OCI-LY7 (cell line): ENCODE results near the gene PDGFRA. TPM values are rescaled to one million over a fixed set of nuclear protein-coding genes. Genes with fewer than 3 reads are reported as not detected.
A peak's percentile ranks its signal among the peaks of the same experiment; 100 is the strongest.

ENCODE experiments used
- BruUV-seq: library from RNA; stranded (reverse); fragments of 400-500 nt; replicated peaks from 2 replicates; lab custom pipeline; 2021; lab: Mats Ljungman, UMichigan
- CTCF ChIA-PET: fragments of 300-600 bp; sonication (Branson Sonifier 250); formaldehyde crosslinking; loops from one replicate; lab custom pipeline; 2022; ENCODE audit warnings: antibody characterized with exemption; ENCODE audit not compliant: unreplicated experiment; lab: Charles Lee
- POLR2A ChIA-PET: fragments of 300-600 bp; sonication (Branson Sonifier 250); formaldehyde crosslinking; loops from one replicate; lab custom pipeline; 2022; ENCODE audit warnings: antibody characterized with exemption; lab: Charles Lee
- DNase-seq: peaks from one replicate; pipeline ENCODE4 v3.0.0-alpha.2; 2015; ENCODE audit warnings: low spot score
- H2AFZ ChIP-seq: fragments of 200-600 bp; sonication (generic), shearing (Covaris generic); 2 replicates; pipeline ENCODE4 v1.6.1; 2014; ENCODE audit warnings: mild to moderate bottlenecking, antibody characterized with exemption, low read length, moderate library complexity
- H3K27ac ChIP-seq: fragments of 200-600 bp; sonication (generic); 2 replicates; pipeline ENCODE4 v1.5.1; 2014; ENCODE audit warnings: mixed run types, low read depth, mild to moderate bottlenecking, moderate library complexity, low read length, inconsistent platforms; ENCODE audit not compliant: poor library complexity, severe bottlenecking
- H3K36me3 ChIP-seq: fragments of 200-600 bp; sonication (generic); 2 replicates; pipeline ENCODE4 v1.6.1; 2014; ENCODE audit warnings: mild to moderate bottlenecking, antibody characterized with exemption, low read length, moderate library complexity, mixed read lengths; ENCODE audit not compliant: insufficient read depth
- H3K4me1 ChIP-seq: fragments of 200-600 bp; sonication (generic); 2 replicates; pipeline ENCODE4 v1.5.1; 2014; ENCODE audit warnings: mild to moderate bottlenecking, low read length; ENCODE audit not compliant: insufficient read depth, poor library complexity, severe bottlenecking
- H3K4me2 ChIP-seq: fragments of 200-600 bp; sonication (generic); 2 replicates; pipeline ENCODE4 v1.6.1; 2014; ENCODE audit warnings: mild to moderate bottlenecking, low read length
- H3K4me3 ChIP-seq: fragments of 200-600 bp; sonication (generic); 2 replicates; pipeline ENCODE4 v1.5.1; 2014; ENCODE audit warnings: mild to moderate bottlenecking, low read depth, low read length; ENCODE audit not compliant: poor library complexity, severe bottlenecking
- H3K79me2 ChIP-seq: fragments of 200-600 bp; sonication (generic); 2 replicates; pipeline ENCODE4 v1.6.1; 2016; ENCODE audit warnings: low read depth, mild to moderate bottlenecking, low read length, moderate library complexity, mixed read lengths; ENCODE audit not compliant: insufficient read depth
- H3K9me2 ChIP-seq: fragments of 200-600 bp; sonication (generic); 2 replicates; pipeline ENCODE4 v1.6.1; 2016; ENCODE audit warnings: mild to moderate bottlenecking, low read length, mixed read lengths; ENCODE audit not compliant: insufficient read depth
- H3K9me3 ChIP-seq: fragments of 200-600 bp; sonication (generic); 2 replicates; pipeline ENCODE4 v1.6.1; 2014; ENCODE audit warnings: mild to moderate bottlenecking, mixed run types, low read length, mixed read lengths
- H4K20me1 ChIP-seq: fragments of 200-600 bp; sonication (generic); 2 replicates; pipeline ENCODE4 v1.6.1; 2014; ENCODE audit warnings: mild to moderate bottlenecking, antibody characterized with exemption, low read length, moderate library complexity, mixed read lengths; ENCODE audit not compliant: insufficient read depth
- CTCF ChIP-seq: fragments of 200-600 bp; sonication (generic); conservative IDR thresholded peaks from 2 replicates; pipeline ENCODE4 v1.5.1; 2014; ENCODE audit warnings: mild to moderate bottlenecking, antibody characterized with exemption, low read length, moderate library complexity, mixed read lengths
- EZH2phosphoT487 ChIP-seq: fragments of 200-600 bp; sonication (generic); IDR thresholded peaks from 2 replicates; pipeline ENCODE4 v1.6.1; 2018; ENCODE audit warnings: low read depth, borderline replicate concordance, mild to moderate bottlenecking, mixed run types, antibody characterized with exemption, low read length, moderate library complexity, mixed read lengths
- intact Hi-C: fragments of 100-400 bp; cut with micrococcal nuclease; formaldehyde crosslinking; loops from one replicate; pipeline ENCODE4 v1.10.0; 2022; ENCODE audit not compliant: unreplicated experiment
- total RNA-seq, 2 experiments: library from RNA; depleted of rRNA in 1 of 2; stranded (reverse); fragments of >200 nt in 1 of 2; shearing (Covaris generic) in 1 of 2; gene quantifications; 2 replicates each; pipeline ENCODE4 v1.2.3, GENCODE V29; 2014 to 2022

The PDGFRA gene
- total RNA-seq, 2 experiments from 2014 or later = not detected

DNA sequence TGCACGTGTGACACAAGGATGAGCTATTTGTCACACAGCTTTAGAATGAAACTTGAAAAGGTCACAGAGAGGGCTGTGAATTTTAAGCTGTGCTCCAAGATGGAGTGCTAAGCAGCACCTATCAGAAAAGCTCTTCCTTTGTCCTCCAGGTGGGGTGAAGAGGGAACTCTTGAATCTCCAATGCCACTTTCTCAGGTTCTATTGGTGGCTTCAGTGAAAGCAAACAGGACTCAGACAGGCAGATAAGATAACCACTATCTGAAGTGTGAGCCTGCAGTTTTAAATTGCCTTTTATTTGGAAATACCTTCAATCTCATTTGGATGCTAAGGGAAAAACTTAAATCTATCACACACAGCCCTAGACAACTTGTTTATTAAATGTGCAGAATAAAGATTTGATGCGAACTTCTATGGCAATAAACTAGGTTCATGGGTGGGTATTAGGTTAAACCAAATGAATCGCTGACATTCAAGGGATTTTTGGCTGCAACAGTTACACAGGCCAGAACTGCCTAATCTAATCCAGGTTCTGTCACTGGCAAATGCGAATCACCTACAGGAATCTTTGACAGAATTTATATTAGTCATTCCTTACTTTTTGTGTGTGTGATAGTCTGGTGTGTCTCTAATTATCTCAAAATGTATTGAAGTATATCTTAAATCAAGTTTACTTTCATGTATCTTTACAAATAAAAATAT, 13.6 kb upstream of the PDGFRA start:
- no peak for DNase-seq
- CTCF ChIA-PET = no interaction called here

GRCh38 chr4:54217642-54218495, 11.2 kb upstream of the PDGFRA start:
- DNase-seq = peak; percentile 75
- TF ChIP-seq CTCF (peak; percentile 97), EZH2phosphoT487 (no peak)
- CTCF ChIA-PET = interaction anchor here (0.6 to 1.4 kb wide), 2 partner anchors 286 to 288 kb away, joined by 3 read pairs; no protein-coding TSS in a partner anchor
- no peak overlapping the region for H3K27ac ChIP-seq
- no peaks in the 10 kb centered on the region for H3K9me2 ChIP-seq
- H3K36me3 ChIP-seq = no peaks in the 10 kb centered on the region
- H3K79me2 ChIP-seq = no peaks in the 10 kb centered on the region
- H4K20me1 ChIP-seq = no peaks in the 10 kb centered on the region
- H3K4me1 ChIP-seq = peaks cover 3% of the 10 kb centered on the region
- peak overlapping the region; percentile 74 for H3K4me2 ChIP-seq
- peak overlapping the region; percentile 73 for H2AFZ ChIP-seq
- peak overlapping the region; percentile 41 for H3K4me3 ChIP-seq
- H3K9me3 ChIP-seq = no peaks in the 10 kb centered on the region
- intact Hi-C loops = loop anchor here (1.0 to 5.0 kb wide), 5 partner anchors 156 to 1021 kb away; partner anchors contain the start of gene CHIC2
- POLR2A ChIA-PET = no interaction called here
- no TSS peak for BruUV-seq

More for the DNA sequence above, 13.6 kb upstream of the PDGFRA start:
- TF ChIP-seq EZH2phosphoT487 = no peak
- no peak for TF ChIP-seq CTCF
- no peaks in the 10 kb centered on the region for H3K36me3 ChIP-seq
- H3K9me3 ChIP-seq = 0 out of 2 replicates have a peak, but pooled peaks cover 2% of the 10 kb centered on the region
- POLR2A ChIA-PET = interaction anchor here (0.5 to 3.0 kb wide), 6 partner anchors 119 to 1496 kb away, joined by 3 to 19 read pairs (median 3); no protein-coding TSS in a partner anchor
- H4K20me1 ChIP-seq = no peaks in the 10 kb centered on the region
- intact Hi-C loops = loop anchor here (5.0 kb wide), 3 partner anchors 153 to 1018 kb away; partner anchors contain the start of gene CHIC2
- peak overlapping the region; percentile 55; the same call in 1 of the 2 replicates for H2AFZ ChIP-seq
- BruUV-seq = no TSS peak
- no peak overlapping the region for H3K4me2 ChIP-seq
- no peaks in the 10 kb centered on the region for H3K9me2 ChIP-seq
- H3K79me2 ChIP-seq = no peaks in the 10 kb centered on the region
- peaks cover 3% of the 10 kb centered on the region for H3K4me1 ChIP-seq
- H3K4me3 ChIP-seq = no peak overlapping the region
- H3K27ac ChIP-seq = no peak overlapping the region
